Keratinocyte (primary cell): Measurements from ENCODE around the gene LCN2. TPM values are rescaled to one million over a fixed set of nuclear protein-coding genes. Genes with fewer than 3 reads are reported as not detected.

Experiments
- DNase-seq: peaks from one replicate; pipeline ENCODE4 v3.0.0-alpha.2; 2011; ENCODE audit warnings: low read depth, missing footprints, low spot score
- FAIRE-seq: peaks from 2 replicates; lab custom pipeline; 2011; peaks lifted over from hg19 to GRCh38; lab: Jason Lieb, UNC
- H2AFZ ChIP-seq: 2 replicates; pipeline ENCODE4 v1.6.0; 2012; ENCODE audit warnings: low read length, control low read depth, inconsistent platforms; ENCODE audit not compliant: control insufficient read depth
- H3K27ac ChIP-seq: 2 replicates; pipeline ENCODE4 v1.5.1; 2011; ENCODE audit warnings: low read length; ENCODE audit not compliant: control insufficient read depth, insufficient read depth
- H3K27me3 ChIP-seq: 3 replicates; pipeline ENCODE4 v1.6.0; 2011; ENCODE audit warnings: low read length; ENCODE audit not compliant: control insufficient read depth, insufficient read depth; ENCODE audit errors: extremely low read depth
- H3K36me3 ChIP-seq, 2 experiments: 2 replicates in 1 of 2; 3 replicates in 1 of 2; pipeline ENCODE4 v1.5.1; 2011; ENCODE audit warnings: low read length in 2 of 2, mild to moderate bottlenecking in 1 of 2; ENCODE audit not compliant: control insufficient read depth in 2 of 2, insufficient read depth in 2 of 2; ENCODE audit errors: extremely low read depth in 1 of 2
- H3K4me1 ChIP-seq: 3 replicates; pipeline ENCODE4 v1.5.1; 2011; ENCODE audit warnings: low read length; ENCODE audit not compliant: control insufficient read depth, insufficient read depth; ENCODE audit errors: extremely low read depth
- H3K4me2 ChIP-seq: 3 replicates; pipeline ENCODE4 v1.6.0; 2011; ENCODE audit warnings: low read depth, low read length; ENCODE audit not compliant: control insufficient read depth, insufficient read depth; ENCODE audit errors: extremely low read depth
- H3K4me3 ChIP-seq, 3 experiments: fragments of 200-600 bp in 1 of 3; sonication (generic) in 1 of 3; 2 replicates in 2 of 3; 3 replicates in 1 of 3; pipeline ENCODE4 v1.5.1; 2011 to 2016; ENCODE audit warnings: low read length in 3 of 3, mild to moderate bottlenecking in 3 of 3, control low read depth in 2 of 3, inconsistent platforms in 1 of 3, low read depth in 1 of 3, mixed read lengths in 1 of 3, mixed run types in 1 of 3, moderate library complexity in 1 of 3; ENCODE audit not compliant: control insufficient read depth in 2 of 3, insufficient read depth in 2 of 3; ENCODE audit errors: extremely low read depth in 1 of 3
- H3K79me2 ChIP-seq: 2 replicates; pipeline ENCODE4 v1.6.0; 2012; ENCODE audit warnings: low read length; ENCODE audit not compliant: control insufficient read depth, insufficient read depth
- H3K9ac ChIP-seq: 3 replicates; pipeline ENCODE4 v1.6.0; 2011; ENCODE audit warnings: low read length; ENCODE audit not compliant: control insufficient read depth, insufficient read depth; ENCODE audit errors: extremely low read depth
- H3K9me1 ChIP-seq: 3 replicates; pipeline ENCODE4 v1.6.0; 2011; ENCODE audit warnings: low read length; ENCODE audit not compliant: control insufficient read depth, insufficient read depth; ENCODE audit errors: extremely low read depth
- H3K9me3 ChIP-seq: 2 replicates; pipeline ENCODE4 v1.5.1; 2012; ENCODE audit warnings: low read depth, low read length; ENCODE audit not compliant: control insufficient read depth
- H4K20me1 ChIP-seq: 3 replicates; pipeline ENCODE4 v1.6.0; 2011; ENCODE audit warnings: low read length; ENCODE audit not compliant: control insufficient read depth, insufficient read depth; ENCODE audit errors: extremely low read depth
- EZH2 ChIP-seq: IDR thresholded peaks from one replicate; pipeline ENCODE4 v1.6.1; 2012; ENCODE audit warnings: inconsistent platforms, mild to moderate bottlenecking, low read length, moderate library complexity
- dilution Hi-C: fragments of 300-500 bp; cut with MboI; formaldehyde crosslinking; loops from one replicate; pipeline ENCODE4 v1.7.0; 2020; ENCODE audit warnings: low sequenced_read_pairs; ENCODE audit not compliant: extremely low pct_ligation_motif_present
- polyA plus RNA-seq, 5 experiments: library from polyadenylated mRNA; depleted of rRNA in 3 of 5; stranded (reverse) in 3 of 5; stranded (forward) in 1 of 5; unstranded in 1 of 5; fragments of >200 nt; gene quantifications; 1 replicate in 1 of 5; 2 replicates in 3 of 5; 3 replicates in 1 of 5; pipeline versions ENCODE4 v1.2.1 to v1.2.3, GENCODE V29; 2011 to 2012; ENCODE audit warnings: missing spikeins in 2 of 5, low read depth in 1 of 5, low replicate concordance in 1 of 5
- TF ChIP-seq, protein P1 (sequence below), 3 experiments: IDR thresholded peaks in 1 of 3; conservative IDR thresholded peaks in 1 of 3; optimal IDR thresholded peaks in 1 of 3; 2 replicates in 2 of 3; 3 replicates in 1 of 3; pipeline versions ENCODE3 to v1.5.1; 2011; ENCODE audit warnings: low read length in 3 of 3, mild to moderate bottlenecking in 3 of 3, moderate library complexity in 2 of 3, control low read depth in 1 of 3, inconsistent platforms in 1 of 3; ENCODE audit not compliant: insufficient read depth in 2 of 3; ENCODE audit errors: extremely low read depth in 1 of 3

LCN2 gene
- polyA plus RNA-seq, 1 donor (not counting 4 experiments of a cell fraction or from before 2014, with no cell fraction given): 28.9 TPM

DNA sequence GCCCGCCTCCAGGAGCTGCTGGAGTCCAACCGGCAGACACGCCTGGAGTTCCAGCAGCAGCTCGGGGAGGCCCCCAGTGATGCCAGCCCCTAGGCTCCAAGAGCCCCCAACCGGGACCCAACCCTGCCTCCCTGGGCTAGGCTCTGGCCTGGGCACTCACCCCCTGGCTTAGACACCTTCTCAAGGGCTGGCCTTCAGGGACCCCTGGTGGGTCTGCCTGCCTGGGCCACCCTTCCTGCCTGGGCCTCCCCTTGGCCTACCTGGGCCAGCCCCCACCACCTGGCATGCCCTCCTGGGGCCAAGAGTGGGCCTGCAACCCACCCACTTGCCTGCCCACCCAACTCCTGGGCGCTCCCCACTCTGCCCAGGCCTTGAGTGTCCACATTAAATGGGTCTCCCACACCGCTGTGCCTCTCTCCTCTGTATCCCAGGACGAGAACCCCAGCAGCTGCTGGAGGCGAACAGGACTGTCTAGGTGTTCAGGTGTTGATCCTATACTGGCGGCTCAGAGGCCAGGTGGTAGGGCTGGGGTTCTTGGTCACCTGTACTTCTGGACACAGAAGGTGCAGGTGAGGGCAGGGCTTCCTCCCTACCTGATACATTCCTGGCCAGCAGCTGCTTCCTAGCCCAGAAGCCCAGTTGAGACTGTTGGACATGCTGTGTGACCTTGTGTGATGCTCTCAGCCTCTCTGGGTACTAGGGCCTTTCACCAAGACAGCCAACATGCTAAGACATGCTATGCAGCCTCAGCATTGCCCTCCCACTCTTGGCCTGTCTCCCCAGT, 14.5 kb downstream of the LCN2 start:
- Histone ChIP-seq H3K9me3 (no peaks in the 10 kb centered on the region), H3K4me3 (no peak overlapping the region), H4K20me1 (peaks cover 3% of the 10 kb centered on the region), H2AFZ (no peak overlapping the region), H3K27me3 (no peaks in the 10 kb centered on the region), H3K9me1 (no peaks in the 10 kb centered on the region), H3K79me2 (peaks cover 5% of the 10 kb centered on the region), H3K4me2 (no peak overlapping the region), H3K27ac (no peak overlapping the region), H3K36me3 (peaks cover 32 to 33% of the 10 kb centered on the region in 2 experiments), H3K4me1 (peaks cover 20% of the 10 kb centered on the region), H3K9ac (no peak overlapping the region)
- TF ChIP-seq, protein P1, sequence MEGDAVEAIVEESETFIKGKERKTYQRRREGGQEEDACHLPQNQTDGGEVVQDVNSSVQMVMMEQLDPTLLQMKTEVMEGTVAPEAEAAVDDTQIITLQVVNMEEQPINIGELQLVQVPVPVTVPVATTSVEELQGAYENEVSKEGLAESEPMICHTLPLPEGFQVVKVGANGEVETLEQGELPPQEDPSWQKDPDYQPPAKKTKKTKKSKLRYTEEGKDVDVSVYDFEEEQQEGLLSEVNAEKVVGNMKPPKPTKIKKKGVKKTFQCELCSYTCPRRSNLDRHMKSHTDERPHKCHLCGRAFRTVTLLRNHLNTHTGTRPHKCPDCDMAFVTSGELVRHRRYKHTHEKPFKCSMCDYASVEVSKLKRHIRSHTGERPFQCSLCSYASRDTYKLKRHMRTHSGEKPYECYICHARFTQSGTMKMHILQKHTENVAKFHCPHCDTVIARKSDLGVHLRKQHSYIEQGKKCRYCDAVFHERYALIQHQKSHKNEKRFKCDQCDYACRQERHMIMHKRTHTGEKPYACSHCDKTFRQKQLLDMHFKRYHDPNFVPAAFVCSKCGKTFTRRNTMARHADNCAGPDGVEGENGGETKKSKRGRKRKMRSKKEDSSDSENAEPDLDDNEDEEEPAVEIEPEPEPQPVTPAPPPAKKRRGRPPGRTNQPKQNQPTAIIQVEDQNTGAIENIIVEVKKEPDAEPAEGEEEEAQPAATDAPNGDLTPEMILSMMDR (optimal IDR thresholded peaks at IDR 0.05 in 1 of 3, IDR thresholded peaks at IDR 0.05 in 1 of 3, conservative IDR thresholded peaks at IDR 0.05 in 1 of 3; ENCODE audit: extremely low read depth in 1 of 3, insufficient read depth in 2 of 3, low read length in 3 of 3): no peak
- TF ChIP-seq EZH2: no peak
- no peak for DNase-seq
- FAIRE-seq: no peak
- dilution Hi-C loops: no loop called here

DNA sequence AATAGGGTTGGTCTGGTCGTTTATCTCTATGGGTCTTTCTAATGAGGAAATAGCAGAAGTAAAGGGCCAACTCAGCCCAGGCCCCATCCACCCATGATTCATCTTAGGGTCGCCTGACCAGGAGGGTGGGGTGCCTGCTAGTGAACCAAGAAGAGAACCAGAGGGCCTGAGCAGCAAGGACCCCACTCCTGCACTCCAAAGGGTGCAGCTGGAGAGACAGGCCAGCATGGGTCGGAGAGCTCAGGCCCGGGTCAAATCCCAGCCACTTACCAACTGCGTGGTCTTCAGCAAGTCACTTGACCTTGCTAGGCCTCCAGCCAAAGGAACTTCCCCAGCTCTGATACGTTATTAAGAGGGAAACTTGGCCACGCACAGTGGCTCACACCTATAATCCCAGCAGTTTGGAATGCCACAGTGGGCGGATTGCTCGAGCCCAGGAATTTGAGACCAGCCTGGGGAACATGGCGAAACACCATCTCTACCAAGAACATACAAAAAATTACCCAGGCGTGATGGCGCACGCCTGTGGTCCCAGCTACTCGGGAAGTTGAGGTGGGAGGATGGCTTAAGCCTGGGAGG, 15.1 kb downstream of the LCN2 start:
- H3K4me2 ChIP-seq: no peak overlapping the region
- DNase-seq (no peak), FAIRE-seq (no peak)
- dilution Hi-C loops: no loop called here
- no peak overlapping the region for H2AFZ ChIP-seq
- no peak overlapping the region for H3K4me3 ChIP-seq
- H3K9me1 ChIP-seq: no peaks in the 10 kb centered on the region
- TF ChIP-seq, protein P1 (optimal IDR thresholded peaks at IDR 0.05 in 1 of 3, IDR thresholded peaks at IDR 0.05 in 1 of 3, conservative IDR thresholded peaks at IDR 0.05 in 1 of 3; ENCODE audit: extremely low read depth in 1 of 3, insufficient read depth in 2 of 3, low read length in 3 of 3): no peak
- TF ChIP-seq EZH2: no peak
- no peaks in the 10 kb centered on the region for H3K27me3 ChIP-seq
- H3K27ac ChIP-seq: no peak overlapping the region
- H4K20me1 ChIP-seq: peaks cover 3% of the 10 kb centered on the region
- H3K9me3 ChIP-seq: no peaks in the 10 kb centered on the region
- peaks cover 5% of the 10 kb centered on the region for H3K79me2 ChIP-seq
- H3K4me1 ChIP-seq: peaks cover 20% of the 10 kb centered on the region
- peaks cover 38 to 39% of the 10 kb centered on the region in 2 experiments for H3K36me3 ChIP-seq
- H3K9ac ChIP-seq: no peak overlapping the region
